ENCODE data around the gene SLC26A9.
A peak's percentile ranks its signal among the peaks of the same experiment; 100 is the strongest.
"Not testable (repeated sequence)": the region's sequence is repeated elsewhere in the genome, so short reads cannot be mapped to it uniquely, and the experiment has no call there.

The SLC26A9 gene

GRCh38 chr1:205924460-205924790 is 18.8 kb downstream of the SLC26A9 start:
- no peak for DNase-seq

DNA sequence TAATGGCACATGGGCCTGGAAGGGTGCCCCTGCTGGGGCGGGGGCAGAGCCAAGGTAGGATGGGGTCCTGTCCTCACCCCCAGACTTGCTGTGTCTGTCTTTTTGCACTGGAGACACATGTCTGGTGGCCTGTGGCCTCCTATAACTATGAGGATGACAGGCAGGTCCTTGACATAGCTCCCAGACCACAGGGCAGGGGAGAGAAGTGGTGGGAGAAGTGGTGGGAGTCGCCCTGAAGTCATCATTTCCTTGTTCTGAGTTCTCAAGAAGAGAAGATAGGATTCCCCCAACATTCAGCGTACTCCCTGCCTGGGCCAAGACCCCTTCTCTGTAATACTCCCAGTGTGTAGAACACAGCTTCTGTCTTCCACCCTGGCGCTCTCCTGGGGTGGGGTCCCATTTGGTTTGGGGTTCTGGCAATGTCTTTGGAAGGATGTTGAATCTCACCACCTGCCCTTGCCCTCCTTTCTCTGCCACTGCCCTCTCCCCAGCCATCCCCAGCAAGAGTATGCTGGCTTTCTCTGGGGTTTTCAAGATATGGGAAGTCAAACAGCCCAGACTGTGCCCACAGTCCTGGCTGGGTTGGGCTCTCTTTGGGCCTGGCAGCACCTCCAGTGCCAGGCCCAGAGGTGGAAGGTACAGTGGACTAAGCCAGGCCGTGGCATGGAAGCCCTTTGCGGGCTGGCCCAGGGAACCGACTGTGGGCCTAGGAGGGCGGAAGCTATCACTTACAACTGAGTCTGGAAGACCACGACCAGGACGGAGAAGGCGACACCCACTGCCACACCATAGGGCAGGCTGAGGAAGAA is 19.4 kb downstream of the SLC26A9 start:
- DNase-seq, result no peak

- no peak for DNase-seq
Measured at GRCh38 chr1:205922806-205923205, 20.4 kb downstream of the SLC26A9 start.

DNA sequence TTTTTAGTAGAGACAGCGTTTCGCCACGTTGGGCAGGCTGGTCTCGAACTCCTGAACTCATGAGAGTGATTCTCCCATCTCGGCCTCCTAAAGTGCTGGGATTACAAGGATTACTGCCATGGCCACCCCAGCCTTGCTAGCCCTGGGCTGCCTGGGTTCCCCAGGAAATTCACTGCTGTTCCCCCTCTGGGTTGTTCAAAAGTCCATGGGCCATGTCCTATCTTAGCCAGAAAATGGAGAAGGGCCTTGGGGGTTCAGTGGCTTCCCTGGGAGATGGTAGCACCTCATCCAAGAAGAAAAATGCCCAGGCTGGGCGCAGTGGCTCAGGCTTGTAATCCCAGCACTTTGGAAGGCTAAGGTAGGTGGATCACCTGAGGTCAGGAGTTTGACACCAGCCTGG is 20.9 kb downstream of the SLC26A9 start:
- DNase-seq, result no peak

GRCh38 chr1:205921570-205921909 is 21.7 kb downstream of the SLC26A9 start:
- DNase-seq, result no peak

GRCh38 chr1:205920861-205921569 is 22.2 kb downstream of the SLC26A9 start:
- no peak for DNase-seq

- DNase-seq, result no peak
Measured at GRCh38 chr1:205920159-205920558, 23.1 kb downstream of the SLC26A9 start.

GRCh38 chr1:205918955-205919746 is 24.1 kb downstream of the SLC26A9 start:
- peak; percentile 51 for DNase-seq

DNA sequence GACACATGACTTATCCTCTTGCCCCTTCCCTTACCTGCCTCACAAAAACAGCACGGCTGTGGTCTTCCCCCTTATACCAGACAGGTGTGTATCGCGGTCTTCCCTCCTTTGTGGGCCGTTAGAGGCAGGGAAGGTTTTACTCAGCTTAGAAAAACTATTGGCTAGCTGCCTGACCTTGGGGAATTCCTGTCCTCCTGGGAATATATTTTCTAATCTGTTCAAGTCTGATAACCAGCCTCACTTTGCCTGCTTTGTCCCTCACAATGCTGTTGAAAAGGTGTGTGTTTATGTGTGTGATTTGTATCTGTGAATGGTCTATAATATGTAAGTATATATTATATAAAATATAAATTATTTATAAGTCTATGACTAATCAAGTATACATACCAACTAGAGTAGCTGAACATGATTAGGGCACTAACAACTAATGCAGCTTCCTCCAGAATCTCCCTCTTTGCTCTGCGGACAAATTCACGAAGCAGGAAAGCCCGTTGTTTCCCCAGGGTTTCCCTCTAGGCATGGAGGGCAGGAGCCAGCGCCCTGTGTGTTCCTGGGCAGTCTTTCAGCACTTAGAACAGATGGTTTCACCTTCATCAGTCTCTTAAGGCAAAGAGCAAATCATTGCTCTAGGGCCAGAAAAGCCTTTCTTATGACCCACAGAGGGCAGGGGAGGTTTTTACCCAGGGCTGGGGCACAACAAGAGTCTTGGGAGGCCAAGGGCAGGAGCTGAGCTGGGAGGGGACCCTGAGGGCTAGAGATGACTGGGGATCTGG is 25.6 kb downstream of the SLC26A9 start:
- DNase-seq, result no peak

DNA sequence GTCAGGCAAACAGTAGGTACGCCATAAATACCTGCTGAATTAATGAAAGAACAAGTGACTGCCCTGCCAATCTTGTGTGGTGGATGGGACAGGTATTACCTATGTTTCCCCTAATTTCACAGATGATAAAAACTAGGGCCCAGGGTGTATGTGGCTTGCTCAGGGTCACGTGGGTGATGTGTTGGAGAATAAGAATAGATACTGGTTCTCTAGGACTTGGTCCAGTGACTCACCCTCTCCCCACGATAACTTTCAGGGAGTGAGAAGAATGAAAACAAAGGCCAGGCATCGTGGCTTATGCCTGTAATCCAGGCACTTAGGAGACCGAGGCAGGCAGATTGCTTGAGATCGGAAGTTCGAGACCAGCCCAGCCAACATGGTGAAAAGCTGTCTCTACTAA is 26.7 kb downstream of the SLC26A9 start:
- no peak for DNase-seq

DNA sequence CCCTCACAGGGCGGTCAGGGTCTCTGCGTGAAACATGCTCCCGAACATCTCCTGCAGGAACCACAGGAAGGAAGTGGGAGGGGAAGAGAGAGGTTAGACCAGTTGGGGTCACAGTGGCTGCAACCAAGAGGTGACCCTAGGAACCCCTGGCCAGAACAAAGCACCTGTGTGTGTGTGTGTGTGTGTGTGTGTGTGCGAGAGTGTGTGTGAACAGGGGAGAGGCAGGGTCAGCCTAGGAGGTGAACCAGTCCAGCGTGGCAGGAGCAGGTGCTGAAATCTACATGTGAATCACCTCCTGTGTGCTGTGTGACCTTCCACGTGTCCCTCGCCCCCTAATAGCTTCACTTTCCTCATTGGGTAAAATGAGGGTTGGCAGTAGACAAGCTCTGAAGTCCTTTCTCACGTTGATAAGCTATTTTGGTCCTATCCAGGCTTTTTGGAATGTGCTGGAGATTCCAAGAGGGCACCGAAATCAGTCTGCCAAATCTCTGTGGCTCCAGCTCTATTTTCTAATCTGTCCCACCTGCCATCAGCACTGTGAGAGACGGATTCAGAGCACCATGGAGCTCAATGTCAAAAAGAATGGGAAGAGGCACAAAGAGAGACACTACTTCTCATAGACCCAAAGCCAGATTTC is 27.8 kb downstream of the SLC26A9 start:
- DNase-seq, result no peak

- no peak for DNase-seq
Measured at GRCh38 chr1:205914730-205915129, 28.5 kb downstream of the SLC26A9 start.

DNA sequence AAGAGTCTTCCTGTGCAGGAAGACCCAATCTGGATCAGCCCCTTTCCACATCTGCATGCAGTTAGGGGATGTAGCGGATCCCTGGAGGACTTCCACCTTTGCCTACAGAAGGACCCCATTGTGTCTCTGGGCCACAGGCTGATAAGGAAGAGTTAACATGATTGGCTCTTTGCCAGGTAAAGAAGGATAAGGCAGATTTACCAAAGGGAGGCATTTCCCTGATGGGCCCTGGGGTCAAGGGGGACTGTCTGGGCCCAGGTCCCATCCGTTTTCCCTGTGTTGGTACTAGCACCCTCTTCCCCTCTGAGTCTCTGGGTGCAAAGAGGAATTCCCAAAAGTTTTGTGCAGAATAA is 29.1 kb downstream of the SLC26A9 start:
- DNase-seq, result no peak

DNA sequence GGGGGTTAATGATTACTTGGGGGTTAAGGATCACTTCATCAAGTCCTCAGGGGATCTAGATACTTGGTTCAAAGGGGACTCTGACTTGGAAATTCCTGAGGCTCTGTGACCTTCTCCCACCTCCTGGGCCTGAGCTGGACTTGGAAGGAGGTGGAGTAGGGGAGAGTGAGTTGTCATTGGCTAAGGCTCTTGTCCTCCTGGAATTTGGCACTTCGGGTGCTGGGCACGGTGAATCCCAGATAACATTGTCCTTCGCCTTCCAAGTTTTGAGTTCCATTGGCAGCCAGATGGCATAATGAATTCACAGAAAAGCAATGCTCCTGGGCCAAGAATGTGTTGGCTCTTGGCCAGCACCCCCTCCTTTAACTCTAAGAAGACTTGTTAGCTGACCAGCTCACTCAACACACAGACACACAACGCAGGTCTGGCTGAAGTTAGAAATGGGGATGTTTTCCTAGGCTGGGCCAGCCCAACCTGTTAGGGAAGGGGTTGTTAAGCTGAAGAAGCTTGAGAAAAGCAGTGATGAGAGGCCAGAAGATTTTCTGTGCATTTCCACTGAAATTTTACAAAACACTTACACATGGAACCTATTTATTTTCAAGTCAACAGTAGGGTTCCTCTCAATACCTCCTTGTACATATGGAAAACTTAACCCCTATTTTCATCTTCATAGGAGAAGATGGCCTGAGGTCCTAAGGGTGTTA is 29.7 kb downstream of the SLC26A9 start:
- no peak for DNase-seq

GRCh38 chr1:205907794-205908193 is 35.5 kb downstream of the SLC26A9 start:
- no peak for DNase-seq

DNA sequence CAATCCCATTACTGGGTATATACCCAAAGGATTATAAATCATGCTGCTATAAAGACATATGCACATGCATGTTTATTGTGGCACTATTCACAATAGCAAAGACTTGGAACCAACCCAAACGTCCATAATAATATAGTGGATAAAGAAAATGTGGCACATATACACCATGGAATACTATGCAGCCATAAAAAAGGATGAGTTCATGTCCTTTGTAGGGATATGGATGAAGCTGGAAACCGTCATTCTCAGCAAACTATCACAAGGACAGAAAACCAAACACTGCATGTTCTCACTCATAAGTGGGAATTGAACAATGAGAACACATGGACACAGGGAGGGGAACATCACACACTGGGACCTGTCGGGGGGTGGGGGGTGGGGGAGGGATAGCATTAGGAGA is 38.2 kb downstream of the SLC26A9 start:
- DNase-seq, result not testable (repeated sequence)

DNA sequence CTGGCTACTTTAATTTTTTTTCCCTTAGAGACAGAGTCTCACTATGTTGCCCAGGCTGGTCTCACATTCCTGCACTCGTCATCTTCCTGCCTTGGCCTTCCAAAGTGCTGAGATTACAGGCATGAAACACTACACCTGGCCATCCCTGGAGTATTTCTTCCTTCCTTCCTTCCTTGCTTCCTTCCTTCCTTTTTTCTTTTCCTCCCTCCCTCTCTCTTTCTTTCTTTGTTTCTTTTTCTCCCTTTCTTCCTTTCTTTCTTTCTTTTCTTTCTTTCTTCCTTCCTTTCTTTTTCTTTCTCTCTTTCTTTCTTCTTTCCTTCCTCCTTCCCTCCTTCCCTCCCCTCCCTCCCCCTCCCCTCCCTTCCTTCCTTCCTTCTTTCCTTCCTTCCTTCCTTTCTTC is 46.9 kb downstream of the SLC26A9 start:
- DNase-seq, result no peak

DNA sequence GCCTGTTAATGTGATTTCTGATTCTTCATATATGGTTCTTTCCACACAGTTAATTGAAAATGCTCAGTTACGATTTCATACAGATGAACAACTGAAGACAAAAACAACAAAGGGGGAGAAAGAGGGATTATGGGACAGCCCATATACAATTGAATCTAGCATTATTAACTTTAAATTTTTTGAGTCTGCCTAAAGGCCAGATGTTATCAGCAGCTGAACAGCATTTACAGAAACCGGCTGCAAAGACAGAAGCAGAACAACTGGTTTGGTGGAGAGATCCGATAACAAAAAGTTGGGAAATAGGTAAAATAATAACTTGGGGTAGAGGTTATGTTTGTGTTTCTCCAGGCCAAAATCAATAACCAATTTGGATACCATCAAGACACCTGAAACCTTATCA is 49.1 kb downstream of the SLC26A9 start:
- DNase-seq, result not testable (repeated sequence)

DNA sequence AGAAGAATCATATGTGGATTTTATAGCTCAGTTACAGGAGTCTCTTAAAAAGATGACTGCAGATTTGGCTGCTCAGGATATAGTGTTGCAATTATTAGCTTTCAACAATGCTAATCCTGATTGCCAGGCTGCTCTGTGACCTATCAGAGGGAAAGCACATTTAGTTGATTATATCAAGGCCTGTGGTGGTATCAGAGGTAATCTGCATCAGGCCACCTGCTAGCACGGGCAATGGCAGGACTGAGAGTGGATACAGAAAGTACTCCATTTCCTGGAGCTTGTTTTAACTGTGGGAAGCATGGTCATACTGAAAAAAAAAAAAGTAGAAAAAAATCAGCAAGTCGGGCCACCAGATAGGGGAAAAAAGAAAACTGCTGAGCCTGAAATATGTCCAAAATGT is 51.1 kb downstream of the SLC26A9 start:
- not testable (repeated sequence) for DNase-seq

- not testable (repeated sequence) for DNase-seq
Measured at GRCh38 chr1:205891481-205891880, 51.8 kb downstream of the SLC26A9 start.

GRCh38 chr1:205890631-205891030 is 52.6 kb downstream of the SLC26A9 start:
- not testable (repeated sequence) for DNase-seq

GRCh38 chr1:205889706-205890105 is 53.5 kb downstream of the SLC26A9 start:
- DNase-seq, result not testable (repeated sequence)

Measured in stimulated activated naive CD4-positive, alpha-beta T cell treated with Interleukin-2 at 50 U/mL for 16 hours (primary cell).